Measurements from ENCODE around the gene ADAMTSL5. TPM values are rescaled to one million over a fixed set of nuclear protein-coding genes. Genes with fewer than 3 reads are reported as not detected.

ADAMTSL5 gene
- total and polyA plus RNA-seq, 2 of the 13 experiments (the other 11 are each of a cell fraction or from before 2014, with no cell fraction given), result 0.60 to 2.7 TPM

DNA sequence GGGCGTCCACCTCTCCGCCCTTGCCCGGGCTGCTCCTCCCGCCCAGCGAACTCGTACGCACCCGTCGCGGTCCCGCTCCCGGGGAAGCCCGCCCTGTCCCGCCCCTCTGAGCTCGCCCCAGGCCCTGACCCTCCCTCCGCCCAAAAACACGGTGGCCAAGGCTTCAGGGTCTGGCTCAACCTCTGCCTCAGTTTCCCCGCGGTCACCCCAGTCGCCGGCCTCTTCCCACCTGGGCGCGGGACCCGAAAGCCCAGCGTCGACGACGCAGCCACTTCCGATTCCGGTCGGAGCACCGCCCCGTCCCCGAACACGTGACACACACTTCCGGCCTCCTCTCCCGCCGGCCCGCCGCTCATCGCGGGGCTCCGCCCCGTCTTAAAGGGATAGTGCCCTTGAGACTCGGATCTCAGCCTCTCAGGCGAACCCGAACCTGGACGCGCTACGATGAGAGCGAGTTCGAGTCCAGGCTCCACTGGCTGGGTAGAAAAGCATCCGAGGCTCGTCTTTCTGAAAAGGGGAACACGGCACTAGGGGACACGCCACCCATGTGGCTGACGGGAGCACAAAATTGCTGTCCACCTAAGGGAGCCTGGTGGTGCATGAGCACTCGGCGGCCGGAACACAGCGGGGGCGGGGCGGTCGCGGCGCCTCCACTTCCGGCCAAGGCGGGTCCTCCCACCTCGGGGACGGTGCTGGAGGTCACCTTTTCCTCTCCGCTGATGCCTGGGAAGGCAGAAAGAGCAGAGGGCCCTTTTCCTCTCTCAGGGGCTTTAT is 33.7 kb downstream of the ADAMTSL5 start, which contains the start of gene C19orf25 (continued):
- TF ChIP-seq PHF5A (CRISPR knock-in tag; IDR thresholded peaks at IDR 0.05; ENCODE audit: low read depth, unreplicated experiment) (no peak), GATA4 (IDR thresholded peaks at IDR 0.05; ENCODE audit: borderline replicate concordance, low read depth) (no peak), ZNF619 (CRISPR knock-in tag; IDR thresholded peaks at IDR 0.05) (peak; percentile 46; the same call in 1 of the 2 replicates), ZNF781 (CRISPR knock-in tag; IDR thresholded peaks at IDR 0.05; ENCODE audit: borderline replicate concordance, not compliant biosample characterization) (peak; percentile 74), ATF1 (CRISPR knock-in tag; IDR thresholded peaks at IDR 0.05) (no peak), RARA (CRISPR knock-in tag; IDR thresholded peaks at IDR 0.05) (no peak), KDM1A (CRISPR knock-in tag; IDR thresholded peaks at IDR 0.05) (peak; percentile 94), JARID2 (CRISPR knock-in tag; IDR thresholded peaks at IDR 0.05; ENCODE audit: insufficient replicate concordance) (no peak), TOE1 (CRISPR knock-in tag; IDR thresholded peaks at IDR 0.05) (no peak), MTF1 (CRISPR knock-in tag; IDR thresholded peaks at IDR 0.05) (no peak), ZNF501 (CRISPR knock-in tag; IDR thresholded peaks at IDR 0.05) (peak; percentile 84), NR2F1 (CRISPR knock-in tag; IDR thresholded peaks at IDR 0.05) (no peak), ZFP82 (CRISPR knock-in tag; IDR thresholded peaks at IDR 0.05; ENCODE audit: borderline replicate concordance) (peak; percentile 80; the same call in 1 of the 2 replicates), HOXD1 (CRISPR knock-in tag; IDR thresholded peaks at IDR 0.05) (no peak; the same call in 1 of the 2 replicates), KLF9 (CRISPR knock-in tag; IDR thresholded peaks at IDR 0.05; ENCODE audit: low read depth) (peak; percentile 76), ZEB1 (IDR thresholded peaks at IDR 0.05; ENCODE audit: insufficient replicate concordance, low read depth) (no peak)
- TF ChIP-seq, protein P1, sequence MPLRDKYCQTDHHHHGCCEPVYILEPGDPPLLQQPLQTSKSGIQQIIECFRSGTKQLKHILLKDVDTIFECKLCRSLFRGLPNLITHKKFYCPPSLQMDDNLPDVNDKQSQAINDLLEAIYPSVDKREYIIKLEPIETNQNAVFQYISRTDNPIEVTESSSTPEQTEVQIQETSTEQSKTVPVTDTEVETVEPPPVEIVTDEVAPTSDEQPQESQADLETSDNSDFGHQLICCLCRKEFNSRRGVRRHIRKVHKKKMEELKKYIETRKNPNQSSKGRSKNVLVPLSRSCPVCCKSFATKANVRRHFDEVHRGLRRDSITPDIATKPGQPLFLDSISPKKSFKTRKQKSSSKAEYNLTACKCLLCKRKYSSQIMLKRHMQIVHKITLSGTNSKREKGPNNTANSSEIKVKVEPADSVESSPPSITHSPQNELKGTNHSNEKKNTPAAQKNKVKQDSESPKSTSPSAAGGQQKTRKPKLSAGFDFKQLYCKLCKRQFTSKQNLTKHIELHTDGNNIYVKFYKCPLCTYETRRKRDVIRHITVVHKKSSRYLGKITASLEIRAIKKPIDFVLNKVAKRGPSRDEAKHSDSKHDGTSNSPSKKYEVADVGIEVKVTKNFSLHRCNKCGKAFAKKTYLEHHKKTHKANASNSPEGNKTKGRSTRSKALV (CRISPR knock-in tag; IDR thresholded peaks at IDR 0.05), result no peak; the same call in 1 of the 2 replicates
- TF ChIP-seq, protein P2, sequence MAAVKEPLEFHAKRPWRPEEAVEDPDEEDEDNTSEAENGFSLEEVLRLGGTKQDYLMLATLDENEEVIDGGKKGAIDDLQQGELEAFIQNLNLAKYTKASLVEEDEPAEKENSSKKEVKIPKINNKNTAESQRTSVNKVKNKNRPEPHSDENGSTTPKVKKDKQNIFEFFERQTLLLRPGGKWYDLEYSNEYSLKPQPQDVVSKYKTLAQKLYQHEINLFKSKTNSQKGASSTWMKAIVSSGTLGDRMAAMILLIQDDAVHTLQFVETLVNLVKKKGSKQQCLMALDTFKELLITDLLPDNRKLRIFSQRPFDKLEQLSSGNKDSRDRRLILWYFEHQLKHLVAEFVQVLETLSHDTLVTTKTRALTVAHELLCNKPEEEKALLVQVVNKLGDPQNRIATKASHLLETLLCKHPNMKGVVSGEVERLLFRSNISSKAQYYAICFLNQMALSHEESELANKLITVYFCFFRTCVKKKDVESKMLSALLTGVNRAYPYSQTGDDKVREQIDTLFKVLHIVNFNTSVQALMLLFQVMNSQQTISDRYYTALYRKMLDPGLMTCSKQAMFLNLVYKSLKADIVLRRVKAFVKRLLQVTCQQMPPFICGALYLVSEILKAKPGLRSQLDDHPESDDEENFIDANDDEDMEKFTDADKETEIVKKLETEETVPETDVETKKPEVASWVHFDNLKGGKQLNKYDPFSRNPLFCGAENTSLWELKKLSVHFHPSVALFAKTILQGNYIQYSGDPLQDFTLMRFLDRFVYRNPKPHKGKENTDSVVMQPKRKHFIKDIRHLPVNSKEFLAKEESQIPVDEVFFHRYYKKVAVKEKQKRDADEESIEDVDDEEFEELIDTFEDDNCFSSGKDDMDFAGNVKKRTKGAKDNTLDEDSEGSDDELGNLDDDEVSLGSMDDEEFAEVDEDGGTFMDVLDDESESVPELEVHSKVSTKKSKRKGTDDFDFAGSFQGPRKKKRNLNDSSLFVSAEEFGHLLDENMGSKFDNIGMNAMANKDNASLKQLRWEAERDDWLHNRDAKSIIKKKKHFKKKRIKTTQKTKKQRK (IDR thresholded peaks at IDR 0.05; ENCODE audit: low read length), result no peak
- TF ChIP-seq, protein P3, sequence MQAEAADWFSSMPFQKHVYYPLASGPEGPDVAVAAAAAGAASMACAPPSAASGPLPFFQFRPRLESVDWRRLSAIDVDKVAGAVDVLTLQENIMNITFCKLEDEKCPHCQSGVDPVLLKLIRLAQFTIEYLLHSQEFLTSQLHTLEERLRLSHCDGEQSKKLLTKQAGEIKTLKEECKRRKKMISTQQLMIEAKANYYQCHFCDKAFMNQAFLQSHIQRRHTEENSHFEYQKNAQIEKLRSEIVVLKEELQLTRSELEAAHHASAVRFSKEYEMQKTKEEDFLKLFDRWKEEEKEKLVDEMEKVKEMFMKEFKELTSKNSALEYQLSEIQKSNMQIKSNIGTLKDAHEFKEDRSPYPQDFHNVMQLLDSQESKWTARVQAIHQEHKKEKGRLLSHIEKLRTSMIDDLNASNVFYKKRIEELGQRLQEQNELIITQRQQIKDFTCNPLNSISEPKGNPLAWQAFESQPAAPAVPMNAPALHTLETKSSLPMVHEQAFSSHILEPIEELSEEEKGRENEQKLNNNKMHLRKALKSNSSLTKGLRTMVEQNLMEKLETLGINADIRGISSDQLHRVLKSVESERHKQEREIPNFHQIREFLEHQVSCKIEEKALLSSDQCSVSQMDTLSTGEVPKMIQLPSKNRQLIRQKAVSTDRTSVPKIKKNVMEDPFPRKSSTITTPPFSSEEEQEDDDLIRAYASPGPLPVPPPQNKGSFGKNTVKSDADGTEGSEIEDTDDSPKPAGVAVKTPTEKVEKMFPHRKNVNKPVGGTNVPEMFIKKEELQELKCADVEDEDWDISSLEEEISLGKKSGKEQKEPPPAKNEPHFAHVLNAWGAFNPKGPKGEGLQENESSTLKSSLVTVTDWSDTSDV (CRISPR knock-in tag; IDR thresholded peaks at IDR 0.05), result no peak
- TF ChIP-seq, protein P4, sequence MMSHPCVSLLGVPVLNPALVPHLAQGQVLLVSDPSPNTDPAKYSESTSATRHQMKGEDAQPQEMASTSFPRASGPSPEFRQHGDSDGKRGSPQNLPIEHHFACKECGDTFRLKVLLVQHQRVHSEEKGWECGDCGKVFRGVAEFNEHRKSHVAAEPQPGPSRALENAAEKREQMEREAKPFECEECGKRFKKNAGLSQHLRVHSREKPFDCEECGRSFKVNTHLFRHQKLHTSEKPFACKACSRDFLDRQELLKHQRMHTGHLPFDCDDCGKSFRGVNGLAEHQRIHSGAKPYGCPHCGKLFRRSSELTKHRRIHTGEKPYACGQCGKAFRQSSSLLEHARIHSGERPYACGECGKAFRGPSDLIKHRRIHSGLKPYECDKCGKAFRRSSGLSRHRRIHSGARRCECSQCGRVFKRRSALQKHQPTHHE (CRISPR knock-in tag; IDR thresholded peaks at IDR 0.05; ENCODE audit: borderline replicate concordance), result peak; percentile 43; the same call in 1 of the 2 replicates

Data from HepG2 (cell line).